ENCODE results near the gene CDH4. TPM values are rescaled to one million over a fixed set of nuclear protein-coding genes. Genes with fewer than 3 reads are reported as not detected.

Gene CDH4
- total RNA-seq, 4 donors from 2014 or later: not detected

DNA sequence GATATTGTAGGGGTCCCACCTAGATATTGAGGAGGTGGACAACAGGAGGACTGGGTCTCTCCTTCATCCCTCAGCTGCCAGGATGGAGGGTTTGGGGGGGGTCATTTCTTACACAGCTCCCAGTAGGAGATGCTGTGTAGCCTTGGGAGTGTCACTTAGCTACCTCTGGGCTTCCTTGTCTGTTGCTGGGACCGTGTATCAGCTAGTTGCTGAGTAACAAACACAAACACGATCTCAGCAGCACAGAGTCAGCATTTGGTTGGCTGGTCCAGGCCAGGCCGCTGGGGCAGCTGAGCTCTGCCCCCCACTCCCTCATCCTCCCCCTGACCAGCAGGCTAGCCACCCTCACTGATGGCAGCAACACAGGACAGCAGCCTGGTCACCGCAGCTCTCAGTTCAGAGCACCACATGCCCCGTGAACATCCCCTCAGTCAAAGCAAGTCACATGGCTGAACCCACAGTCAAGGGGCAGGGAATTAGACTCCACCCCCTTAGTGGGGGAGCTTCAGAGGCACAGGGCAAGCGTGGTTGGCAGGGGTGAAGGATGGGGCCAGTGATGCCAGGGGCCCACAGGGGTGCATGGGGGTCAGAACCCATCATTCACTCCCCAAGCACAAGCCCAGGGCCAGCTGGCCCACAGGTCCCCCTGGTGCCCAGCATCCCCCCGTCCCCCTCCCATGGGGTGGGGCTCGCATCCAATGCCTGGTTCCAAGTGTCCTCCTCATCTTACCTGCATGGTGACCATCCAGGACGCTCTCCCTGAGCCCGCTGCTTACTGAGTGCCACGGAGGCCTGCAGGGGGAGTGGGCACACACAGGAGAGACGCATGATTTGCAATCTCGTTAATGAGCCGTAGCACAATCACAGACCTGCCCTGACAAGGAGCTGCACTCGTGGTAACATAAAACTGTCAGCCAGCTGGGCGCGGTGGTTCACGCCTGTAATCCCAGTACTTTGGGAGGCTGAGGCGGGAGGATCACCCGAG is 701.3 kb downstream of the CDH4 start:
- Histone ChIP-seq H3K9me3 (no peaks in the 10 kb centered on the region), H3K36me3 (no peaks in the 10 kb centered on the region), H3K4me1 (peaks cover 0 to 5% (median 0%) of the 10 kb centered on the region in 4 donors), H3K27ac (no peak overlapping the region), H3K4me3 (no peak overlapping the region), H3K27me3 (peaks cover 14% of the 10 kb centered on the region)
- intact Hi-C loops (cut with DNase I; ENCODE audit: low total_unique reads): loop anchor here (5.0 kb wide), 1 partner anchor 1136 kb away; no protein-coding TSS in a partner anchor
- DNase-seq: no peak
- 71% methylated on average over 18 of the region's 20 CpGs; no CpG with 5 or more reads in 1 of the 2 donors for WGBS, 2 donors (ENCODE audit: low coverage in 1 of 2)
- no peak for TF ChIP-seq EP300 (IDR thresholded peaks at IDR 0.05; ENCODE audit: low read depth)
- TF ChIP-seq POLR2A (IDR thresholded peaks at IDR 0.05): no peak
- no peak for TF ChIP-seq POLR2AphosphoS5 (IDR thresholded peaks at IDR 0.05)
- no peak for TF ChIP-seq CTCF (IDR thresholded peaks at IDR 0.05)
- in situ Hi-C loops (cut with MboI; ENCODE audit: low pct_ligation_motif_present in 1 of 4, low pct_unique_long_range_greater_than_20kb in 1 of 4, low sequenced_read_pairs in 3 of 4): no loop called here

- TF ChIP-seq CTCF (IDR thresholded peaks at IDR 0.05) (no peak), POLR2A (IDR thresholded peaks at IDR 0.05) (no peak), EP300 (IDR thresholded peaks at IDR 0.05; ENCODE audit: low read depth) (no peak), POLR2AphosphoS5 (IDR thresholded peaks at IDR 0.05) (no peak)
- Histone ChIP-seq H3K27me3 (peaks cover 14% of the 10 kb centered on the region), H3K27ac (no peak overlapping the region), H3K9me3 (no peaks in the 10 kb centered on the region), H3K36me3 (no peaks in the 10 kb centered on the region), H3K4me3 (no peak overlapping the region), H3K4me1 (peaks cover 0 to 5% (median 0%) of the 10 kb centered on the region in 4 donors)
- DNase-seq: no peak
- 67 to 82% methylated on average over 3 to 16 of the region's 16 CpGs for WGBS, 2 donors (ENCODE audit: low coverage in 1 of 2)
- in situ Hi-C loops (cut with MboI; ENCODE audit: low pct_ligation_motif_present in 1 of 4, low pct_unique_long_range_greater_than_20kb in 1 of 4, low sequenced_read_pairs in 3 of 4): no loop called here
- intact Hi-C loops (cut with DNase I; ENCODE audit: low total_unique reads): loop anchor here (5.0 kb wide), 1 partner anchor 1137 kb away; no protein-coding TSS in a partner anchor
Observed at GRCh38 chr20:61954276-61955021, 702.4 kb downstream of the CDH4 start.

GRCh38 chr20:61955668-61956395 is 703.8 kb downstream of the CDH4 start:
- DNase-seq: no peak
- Histone ChIP-seq H3K27ac (no peak overlapping the region), H3K4me1 (peaks cover 0 to 5% (median 0%) of the 10 kb centered on the region in 4 donors), H3K27me3 (peaks cover 11% of the 10 kb centered on the region), H3K9me3 (no peaks in the 10 kb centered on the region), H3K36me3 (no peaks in the 10 kb centered on the region), H3K4me3 (no peak overlapping the region)
- intact Hi-C loops (cut with DNase I; ENCODE audit: low total_unique reads) (no loop called here), in situ Hi-C loops (cut with MboI; ENCODE audit: low pct_ligation_motif_present in 1 of 4, low pct_unique_long_range_greater_than_20kb in 1 of 4, low sequenced_read_pairs in 3 of 4) (no loop called here)
- WGBS, 2 donors (ENCODE audit: low coverage in 1 of 2): 29 to 36% methylated on average over 6 of the region's 6 CpGs
- TF ChIP-seq EP300 (IDR thresholded peaks at IDR 0.05; ENCODE audit: low read depth): no peak
- no peak for TF ChIP-seq CTCF (IDR thresholded peaks at IDR 0.05)
- TF ChIP-seq POLR2AphosphoS5 (IDR thresholded peaks at IDR 0.05): no peak
- no peak for TF ChIP-seq POLR2A (IDR thresholded peaks at IDR 0.05)
